ENCODE measurements around the gene PLSCR4. TPM values are rescaled to one million over a fixed set of nuclear protein-coding genes. Genes with fewer than 3 reads are reported as not detected.

PLSCR4 gene
- total and polyA plus RNA-seq, 2 donors (not counting 3 experiments of a cell fraction or from before 2014, with no cell fraction given) = 81.5 to 91.7 TPM

- FAIRE-seq (no peak), DNase-seq (ENCODE audit: low read depth, low spot score) (no peak)
- TF ChIP-seq POLR2A (IDR thresholded peaks at IDR 0.05; ENCODE audit: low read depth, low read length) (no peak), FOS (IDR thresholded peaks at IDR 0.05; ENCODE audit: borderline replicate concordance, insufficient read depth, low read length) (no peak), EZH2 (IDR thresholded peaks at IDR 0.05; ENCODE audit: borderline replicate concordance, low read depth, low read length, severe bottlenecking) (no peak), POLR2AphosphoS5 (IDR thresholded peaks at IDR 0.05; ENCODE audit: insufficient read depth, low read depth, low read length) (no peak), MYC (IDR thresholded peaks at IDR 0.05; ENCODE audit: low read depth, low read length) (no peak), GATA2 (IDR thresholded peaks at IDR 0.05; ENCODE audit: insufficient read depth, insufficient read length, low read depth, low read length) (no peak), JUN (IDR thresholded peaks at IDR 0.05; ENCODE audit: borderline replicate concordance, insufficient read depth, insufficient read length, low read depth) (no peak), MAX (IDR thresholded peaks at IDR 0.05; ENCODE audit: insufficient read depth, insufficient read length) (no peak), CTCF (IDR thresholded peaks at IDR 0.05; ENCODE audit: extremely low read depth in 1 of 2, insufficient read depth in 1 of 2, low read depth in 1 of 2, low read length in 2 of 2) (no peak)
- Histone ChIP-seq H3K4me1 (ENCODE audit: control insufficient read depth, extremely low read depth, insufficient read depth, low read length) (peaks cover 45% of the 10 kb centered on the region), H3K9me1 (replicated peaks; ENCODE audit: control insufficient read depth, extremely low read depth, insufficient read depth, low read length) (no peaks in the 10 kb centered on the region), H4K20me1 (replicated peaks; ENCODE audit: control insufficient read depth, extremely low read depth, insufficient read depth, low read length) (no peaks in the 10 kb centered on the region), H3K36me3 (ENCODE audit: control insufficient read depth in 2 of 2, extremely low read depth in 1 of 2, insufficient read depth in 2 of 2, low read length in 2 of 2) (peaks cover 0 to 2% of the 10 kb centered on the region in 2 experiments), H2AFZ (ENCODE audit: low read depth, low read length) (no peak overlapping the region), H3K27me3 (ENCODE audit: control insufficient read depth in 2 of 2, insufficient read depth in 2 of 2, low read length in 2 of 2) (no peaks in the 10 kb centered on the region), H3K9me3 (replicated peaks; ENCODE audit: control insufficient read depth, insufficient read depth, low read length) (no peaks in the 10 kb centered on the region), H3K9ac (replicated peaks; ENCODE audit: extremely low read depth, insufficient read depth, low read length) (no peak overlapping the region), H3K27ac (ENCODE audit: insufficient read depth, low read depth, low read length) (no peak overlapping the region), H3K79me2 (ENCODE audit: control insufficient read depth, insufficient read depth, low read length) (no peaks in the 10 kb centered on the region), H3K4me3 (replicated peaks in 1 of 3; ENCODE audit: insufficient read depth in 1 of 3, low read depth in 1 of 3, low read length in 3 of 3) (no peak overlapping the region), H3K4me2 (ENCODE audit: insufficient read depth, low read length) (no peak overlapping the region)
- POLR2A ChIA-PET = no interaction called here
- intact Hi-C loops (cut with micrococcal nuclease) = loop anchor here (10.0 kb wide), 1 partner anchor 454 kb away; no protein-coding TSS in a partner anchor
- BruUV-seq (replicated peaks) = no TSS peak
- dilution Hi-C loops (cut with MboI; ENCODE audit: extremely low pct_ligation_motif_present, low sequenced_read_pairs) = no loop called here
- CTCF ChIA-PET = interaction anchor here (1.5 kb wide), 1 partner anchor 11 kb away, joined by 3 read pairs; no protein-coding TSS in a partner anchor
These were observed 70.5 kb downstream of the PLSCR4 start for GRCh38 chr3:146180376-146180775.
